ENCODE results near the gene ALK.

ALK gene

DNA sequence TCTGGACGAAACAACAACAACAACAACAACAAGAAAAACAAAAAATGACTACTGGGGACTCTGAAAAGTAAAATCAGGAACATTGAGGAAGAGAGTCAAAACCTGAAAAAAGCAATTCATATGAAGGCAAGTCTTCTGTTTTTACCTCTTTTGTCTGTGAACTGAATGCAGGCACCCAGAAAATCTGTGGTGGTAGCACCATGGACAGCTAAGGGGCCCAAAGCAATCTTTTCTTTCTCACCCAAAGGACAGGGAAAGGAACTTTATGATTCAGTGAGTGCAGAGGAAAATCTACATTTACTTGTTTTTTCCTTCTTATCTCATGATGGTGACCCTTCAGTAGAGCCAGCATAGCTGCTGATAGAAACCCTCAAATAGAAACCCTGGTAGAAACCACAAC is 10.4 kb downstream of the ALK start:
- Histone ChIP-seq H3K4me1 (ENCODE audit: control insufficient read depth, insufficient read depth, low read length) (no peaks in the 10 kb centered on the region), H3K36me3 (ENCODE audit: control insufficient read depth, insufficient read depth, low read length) (no peaks in the 10 kb centered on the region), H3K9me3 (ENCODE audit: control insufficient read depth, low read length) (no peaks in the 10 kb centered on the region), H3K4me3 (ENCODE audit: insufficient read depth, low read depth, low read length) (no peak overlapping the region), H3K27ac (ENCODE audit: insufficient read depth, low read depth, low read length, poor library complexity, severe bottlenecking) (no peak overlapping the region), H3K27me3 (ENCODE audit: control insufficient read depth, insufficient read depth, low read length, poor library complexity, severe bottlenecking) (no peaks in the 10 kb centered on the region)
- WGBS, 2 experiments: 83 to 100% methylated on average over 1 of the region's 1 CpG

DNA sequence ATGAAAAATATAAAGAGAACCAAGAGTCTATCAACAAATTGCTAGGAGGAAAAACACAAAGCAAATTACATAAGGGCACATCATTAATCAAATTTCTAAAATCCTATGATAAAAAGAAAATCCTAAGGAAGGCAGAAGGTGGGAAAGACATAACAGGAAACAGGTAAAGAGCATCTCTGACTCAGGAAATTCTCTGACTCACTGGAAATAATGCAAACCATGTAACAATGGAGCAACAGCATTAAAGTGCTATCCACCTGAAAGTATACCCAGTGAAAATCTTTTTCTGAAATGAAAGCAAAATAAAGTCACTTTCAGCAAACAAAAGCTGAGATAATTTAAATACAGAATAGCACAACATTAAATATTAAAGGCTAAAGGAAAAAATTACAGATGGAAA is 10.9 kb downstream of the ALK start:
- Histone ChIP-seq H3K36me3 (ENCODE audit: control insufficient read depth, insufficient read depth, low read length) (no peaks in the 10 kb centered on the region), H3K4me3 (ENCODE audit: insufficient read depth, low read depth, low read length) (no peak overlapping the region), H3K27me3 (ENCODE audit: control insufficient read depth, insufficient read depth, low read length, poor library complexity, severe bottlenecking) (no peaks in the 10 kb centered on the region), H3K9me3 (ENCODE audit: control insufficient read depth, low read length) (no peaks in the 10 kb centered on the region), H3K4me1 (ENCODE audit: control insufficient read depth, insufficient read depth, low read length) (no peaks in the 10 kb centered on the region), H3K27ac (ENCODE audit: insufficient read depth, low read depth, low read length, poor library complexity, severe bottlenecking) (no peak overlapping the region)

DNA sequence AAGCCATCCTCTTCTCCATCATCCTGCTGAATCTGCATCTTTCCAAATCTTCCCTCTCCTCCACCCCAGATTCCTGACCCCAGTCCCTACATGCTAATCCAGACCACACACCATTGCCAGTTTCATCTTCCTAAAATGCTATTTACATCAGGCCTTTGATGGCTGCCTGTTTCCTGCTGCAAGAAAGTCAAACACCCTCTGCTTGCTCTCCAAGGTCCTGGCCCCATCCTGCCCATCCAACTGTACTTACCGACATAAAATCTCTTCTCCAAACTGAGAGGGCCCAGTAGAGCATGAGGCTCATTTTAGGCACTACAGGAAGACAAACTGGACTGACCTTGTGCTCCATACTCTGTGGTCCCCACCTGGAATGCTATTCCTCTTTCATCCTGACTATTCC is 19.0 kb downstream of the ALK start:
- Histone ChIP-seq H3K9me3 (ENCODE audit: control insufficient read depth, low read length) (no peaks in the 10 kb centered on the region), H3K4me1 (ENCODE audit: control insufficient read depth, insufficient read depth, low read length) (peaks cover 6% of the 10 kb centered on the region), H3K4me3 (ENCODE audit: insufficient read depth, low read depth, low read length) (no peak overlapping the region), H3K27me3 (ENCODE audit: control insufficient read depth, insufficient read depth, low read length, poor library complexity, severe bottlenecking) (peaks cover 3% of the 10 kb centered on the region), H3K36me3 (ENCODE audit: control insufficient read depth, insufficient read depth, low read length) (no peaks in the 10 kb centered on the region), H3K27ac (ENCODE audit: insufficient read depth, low read depth, low read length, poor library complexity, severe bottlenecking) (no peak overlapping the region)
- 21 to 42% methylated on average over 1 of the region's 1 CpG for WGBS, 2 experiments

DNA sequence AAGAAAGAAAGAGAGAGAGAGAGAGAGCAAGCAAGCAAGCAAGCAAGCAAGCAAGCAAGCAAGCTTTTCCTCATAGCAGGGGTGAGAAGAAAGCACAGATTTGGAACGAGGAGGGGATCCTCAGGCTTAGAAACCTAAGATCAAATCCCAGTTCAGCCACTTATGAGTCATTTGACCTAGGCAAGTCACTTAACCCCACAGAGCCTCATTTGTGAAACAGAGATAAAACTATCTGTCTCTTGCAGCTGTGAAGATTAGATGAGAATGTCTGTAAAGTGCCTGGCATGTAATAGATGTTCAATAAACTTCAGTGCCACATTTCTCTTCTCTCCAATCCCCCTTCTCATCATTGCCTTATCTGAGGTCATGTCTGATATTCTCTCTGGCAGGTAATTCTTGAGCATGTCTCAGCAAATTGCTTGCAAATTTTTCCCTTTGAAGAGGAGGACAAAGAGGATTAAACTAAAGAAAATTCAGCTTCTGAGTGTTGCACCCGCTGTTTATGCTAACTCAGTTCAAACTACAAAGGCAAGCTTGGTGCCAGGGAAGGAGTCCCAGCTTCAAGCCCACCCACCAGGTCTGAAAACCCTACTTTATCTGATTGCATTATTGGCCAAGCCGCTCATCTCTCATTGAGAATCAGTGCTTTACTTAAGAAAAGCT is 20.3 kb downstream of the ALK start:
- H3K27me3 ChIP-seq (ENCODE audit: control insufficient read depth, insufficient read depth, low read length, poor library complexity, severe bottlenecking): peaks cover 3% of the 10 kb centered on the region
- 15% methylated on average over 3 of the region's 3 CpGs for WGBS, 2 experiments
- H3K27ac ChIP-seq (ENCODE audit: insufficient read depth, low read depth, low read length, poor library complexity, severe bottlenecking): no peak overlapping the region
- H3K36me3 ChIP-seq (ENCODE audit: control insufficient read depth, insufficient read depth, low read length): no peaks in the 10 kb centered on the region
- H3K9me3 ChIP-seq (ENCODE audit: control insufficient read depth, low read length): no peaks in the 10 kb centered on the region
- peaks cover 10% of the 10 kb centered on the region for H3K4me1 ChIP-seq (ENCODE audit: control insufficient read depth, insufficient read depth, low read length)
- H3K4me3 ChIP-seq (ENCODE audit: insufficient read depth, low read depth, low read length): no peak overlapping the region

DNA sequence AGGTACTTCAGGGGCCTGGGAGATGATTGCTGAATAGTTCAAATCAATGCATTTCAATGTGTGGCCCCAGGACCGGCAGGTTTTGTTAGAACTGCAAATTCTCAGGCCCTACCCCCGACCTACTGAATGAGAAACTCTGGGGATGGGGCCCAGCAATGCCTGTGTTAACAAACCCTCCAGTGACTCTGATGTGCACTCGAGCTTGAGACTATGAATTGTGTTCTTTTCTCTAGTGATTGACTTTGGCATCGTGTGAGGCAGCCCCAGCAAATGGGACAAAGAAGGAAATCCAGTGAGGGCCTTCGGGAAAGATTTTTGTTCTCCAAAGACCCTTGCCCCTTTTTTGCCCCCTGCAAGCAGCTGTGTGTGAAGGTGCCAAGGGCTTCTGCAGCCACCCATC is 22.4 kb downstream of the ALK start:
- Histone ChIP-seq H3K4me1 (ENCODE audit: control insufficient read depth, insufficient read depth, low read length) (peaks cover 25% of the 10 kb centered on the region), H3K36me3 (ENCODE audit: control insufficient read depth, insufficient read depth, low read length) (no peaks in the 10 kb centered on the region), H3K27ac (ENCODE audit: insufficient read depth, low read depth, low read length, poor library complexity, severe bottlenecking) (no peak overlapping the region), H3K9me3 (ENCODE audit: control insufficient read depth, low read length) (no peaks in the 10 kb centered on the region), H3K4me3 (ENCODE audit: insufficient read depth, low read depth, low read length) (no peak overlapping the region), H3K27me3 (ENCODE audit: control insufficient read depth, insufficient read depth, low read length, poor library complexity, severe bottlenecking) (no peaks in the 10 kb centered on the region)
- 29 to 33% methylated on average over 5 of the region's 5 CpGs for WGBS, 2 experiments

DNA sequence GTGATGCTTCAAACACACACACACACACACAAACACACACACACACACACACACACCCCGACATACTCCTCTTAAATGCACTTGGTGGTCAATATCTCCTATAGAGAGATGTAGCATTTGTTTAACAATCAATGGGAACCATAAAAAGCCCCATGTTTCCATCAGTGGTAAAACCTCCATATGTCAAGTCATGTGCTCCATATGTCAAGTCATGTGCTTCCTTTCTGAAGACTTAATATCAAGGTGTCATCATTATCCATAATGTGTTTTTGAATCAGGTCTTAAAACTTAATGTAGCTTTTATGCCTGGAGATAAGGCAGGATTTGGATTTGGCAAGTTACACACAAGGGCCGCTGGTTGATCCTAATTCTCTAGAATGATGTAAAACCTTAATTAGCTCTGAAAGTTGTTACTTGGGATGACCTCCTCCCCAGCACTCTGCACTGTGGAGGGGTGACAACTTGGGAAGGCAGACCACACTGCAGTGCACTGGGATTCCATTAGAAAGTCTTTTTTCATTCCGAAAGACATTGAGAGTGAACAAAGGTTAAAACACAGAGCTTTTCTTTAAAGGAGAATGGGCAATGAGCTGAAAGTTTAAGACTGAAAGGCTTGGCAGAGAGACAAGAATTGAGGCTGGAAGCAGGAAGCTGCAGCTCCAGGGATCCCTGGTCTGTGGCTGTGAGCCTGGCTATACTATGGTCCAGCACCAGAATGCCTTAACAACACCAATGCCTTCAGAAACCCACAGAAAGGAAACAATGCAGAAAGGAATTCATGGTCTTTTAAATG is 26.4 kb downstream of the ALK start:
- 56 to 71% methylated on average over 3 of the region's 3 CpGs for WGBS, 2 experiments
- Histone ChIP-seq H3K4me1 (ENCODE audit: control insufficient read depth, insufficient read depth, low read length) (peaks cover 22% of the 10 kb centered on the region), H3K9me3 (ENCODE audit: control insufficient read depth, low read length) (no peaks in the 10 kb centered on the region), H3K36me3 (ENCODE audit: control insufficient read depth, insufficient read depth, low read length) (no peaks in the 10 kb centered on the region), H3K4me3 (ENCODE audit: insufficient read depth, low read depth, low read length) (no peak overlapping the region), H3K27ac (ENCODE audit: insufficient read depth, low read depth, low read length, poor library complexity, severe bottlenecking) (no peak overlapping the region), H3K27me3 (ENCODE audit: control insufficient read depth, insufficient read depth, low read length, poor library complexity, severe bottlenecking) (no peaks in the 10 kb centered on the region)

DNA sequence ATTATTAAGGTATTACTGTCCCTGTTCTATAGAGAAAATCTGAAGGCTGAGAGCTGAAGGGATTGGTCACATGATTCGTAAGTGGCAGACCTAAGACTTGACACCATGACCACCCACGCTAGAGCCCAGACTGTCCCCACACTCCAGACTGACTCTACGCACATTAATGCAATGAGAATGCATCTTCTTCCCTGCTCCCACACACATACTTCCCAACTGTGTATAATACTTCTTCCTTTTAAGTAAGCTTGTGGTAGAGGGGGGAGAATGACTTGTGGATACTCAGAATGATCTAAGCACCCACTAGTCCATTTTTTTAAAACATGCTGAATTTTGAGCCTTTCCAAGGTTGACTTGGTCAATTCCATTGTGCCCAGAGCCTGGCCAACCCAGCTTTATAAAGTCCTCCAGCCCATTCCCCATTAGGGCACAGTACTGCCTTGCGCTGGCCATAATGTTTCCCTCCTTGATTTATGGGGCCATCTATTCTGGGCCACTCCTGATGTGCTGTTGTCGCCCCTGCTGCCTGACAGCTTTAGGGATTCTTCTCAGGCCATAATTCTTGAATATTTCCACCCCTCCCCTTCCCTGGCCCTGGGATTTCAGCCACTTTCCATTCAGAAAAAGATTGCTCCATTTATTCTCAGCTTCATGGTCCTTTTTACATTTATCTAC is 28.7 kb downstream of the ALK start:
- H3K9me3 ChIP-seq (ENCODE audit: control insufficient read depth, low read length): no peaks in the 10 kb centered on the region
- no peak overlapping the region for H3K4me3 ChIP-seq (ENCODE audit: insufficient read depth, low read depth, low read length)
- H3K27me3 ChIP-seq (ENCODE audit: control insufficient read depth, insufficient read depth, low read length, poor library complexity, severe bottlenecking): no peaks in the 10 kb centered on the region
- peaks cover 21% of the 10 kb centered on the region for H3K4me1 ChIP-seq (ENCODE audit: control insufficient read depth, insufficient read depth, low read length)
- H3K36me3 ChIP-seq (ENCODE audit: control insufficient read depth, insufficient read depth, low read length): no peaks in the 10 kb centered on the region
- H3K27ac ChIP-seq (ENCODE audit: insufficient read depth, low read depth, low read length, poor library complexity, severe bottlenecking): no peak overlapping the region
- WGBS, 2 experiments: 87 to 88% methylated on average over 5 of the region's 5 CpGs

DNA sequence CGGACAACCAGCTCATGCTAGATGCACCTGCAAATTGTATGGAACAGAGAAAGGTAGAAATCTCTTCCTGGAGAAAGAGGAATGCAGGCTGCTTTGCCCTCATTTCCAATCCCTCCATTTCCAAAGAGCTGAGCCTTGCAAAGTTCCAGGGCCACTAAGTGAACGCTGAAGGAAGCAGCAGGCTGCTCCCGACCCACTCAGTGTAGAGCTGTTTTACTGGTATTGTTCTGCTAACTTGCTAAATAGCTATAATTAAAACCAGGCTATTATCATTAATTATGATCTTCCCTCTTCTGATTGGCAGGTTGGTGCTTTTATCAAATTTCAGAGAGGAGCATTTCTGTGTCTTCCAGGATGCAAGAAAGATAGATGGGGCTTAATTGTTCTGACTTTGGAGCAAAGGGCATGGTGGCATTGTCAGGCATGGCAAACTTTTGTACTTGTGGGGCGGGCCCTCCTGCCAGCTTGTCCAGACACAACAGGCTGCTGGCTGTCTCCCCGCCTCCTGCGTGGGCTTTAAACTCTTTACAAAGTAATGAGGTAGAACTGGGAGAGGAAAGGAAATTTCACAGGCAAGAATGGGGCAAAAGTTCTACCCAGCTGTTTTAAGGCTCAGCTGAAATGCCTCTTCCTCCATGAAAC is 40.2 kb downstream of the ALK start:
- WGBS, 2 experiments: 72 to 88% methylated on average over 6 of the region's 6 CpGs
- Histone ChIP-seq H3K4me3 (ENCODE audit: insufficient read depth, low read depth, low read length) (no peak overlapping the region), H3K9me3 (ENCODE audit: control insufficient read depth, low read length) (no peaks in the 10 kb centered on the region), H3K27ac (ENCODE audit: insufficient read depth, low read depth, low read length, poor library complexity, severe bottlenecking) (no peak overlapping the region), H3K27me3 (ENCODE audit: control insufficient read depth, insufficient read depth, low read length, poor library complexity, severe bottlenecking) (no peaks in the 10 kb centered on the region), H3K4me1 (ENCODE audit: control insufficient read depth, insufficient read depth, low read length) (peaks cover 19% of the 10 kb centered on the region), H3K36me3 (ENCODE audit: control insufficient read depth, insufficient read depth, low read length) (no peaks in the 10 kb centered on the region)

DNA sequence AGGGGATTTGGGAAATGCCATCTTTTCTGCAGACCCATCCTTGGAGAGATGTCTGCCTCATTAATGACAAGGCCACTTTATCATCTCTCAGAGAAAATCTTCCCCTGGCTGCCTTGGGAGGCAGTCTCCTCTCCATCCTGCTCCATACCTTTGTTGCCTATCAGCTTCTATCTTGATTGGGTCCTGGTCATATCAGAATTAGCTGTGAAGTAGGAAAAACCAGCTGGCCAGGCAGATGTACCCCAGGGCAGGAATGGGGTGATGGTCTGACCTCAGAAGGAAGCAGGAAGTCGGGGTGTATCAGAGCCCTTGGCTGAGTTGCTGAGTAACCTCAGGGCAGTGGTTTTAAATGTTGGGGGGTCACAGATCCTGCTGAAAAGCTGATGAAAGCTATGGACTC is 41.3 kb downstream of the ALK start:
- 81 to 94% methylated on average over 1 of the region's 1 CpG for WGBS, 2 experiments

DNA sequence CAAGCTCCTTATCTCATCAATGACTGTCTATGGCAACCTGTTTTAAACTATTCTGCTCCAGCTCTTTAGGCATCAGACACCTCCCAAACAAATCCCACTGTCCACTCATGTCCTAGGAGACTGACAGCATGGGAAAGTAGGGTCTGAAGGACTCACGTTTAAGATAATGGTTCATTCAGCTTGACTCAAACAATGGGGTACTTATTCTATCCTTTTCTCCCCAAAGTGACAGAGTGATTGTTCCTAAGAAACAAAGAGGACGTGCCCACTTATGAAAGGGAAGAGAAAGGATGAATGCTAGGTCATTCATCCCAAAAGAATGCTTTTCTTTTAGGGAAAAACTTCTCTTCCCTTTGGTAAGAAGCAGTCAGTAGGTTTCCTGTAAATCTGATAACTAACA is 41.9 kb downstream of the ALK start:
- WGBS, 2 experiments: 7 to 27% methylated on average over 2 of the region's 2 CpGs
- Histone ChIP-seq H3K4me1 (ENCODE audit: control insufficient read depth, insufficient read depth, low read length) (peaks cover 19% of the 10 kb centered on the region), H3K27ac (ENCODE audit: insufficient read depth, low read depth, low read length, poor library complexity, severe bottlenecking) (no peak overlapping the region), H3K27me3 (ENCODE audit: control insufficient read depth, insufficient read depth, low read length, poor library complexity, severe bottlenecking) (no peaks in the 10 kb centered on the region), H3K4me3 (ENCODE audit: insufficient read depth, low read depth, low read length) (no peak overlapping the region), H3K9me3 (ENCODE audit: control insufficient read depth, low read length) (no peaks in the 10 kb centered on the region), H3K36me3 (ENCODE audit: control insufficient read depth, insufficient read depth, low read length) (no peaks in the 10 kb centered on the region)

More for the DNA sequence above, 41.3 kb downstream of the ALK start:
- Histone ChIP-seq H3K4me1 (ENCODE audit: control insufficient read depth, insufficient read depth, low read length) (peaks cover 19% of the 10 kb centered on the region), H3K27ac (ENCODE audit: insufficient read depth, low read depth, low read length, poor library complexity, severe bottlenecking) (no peak overlapping the region), H3K36me3 (ENCODE audit: control insufficient read depth, insufficient read depth, low read length) (no peaks in the 10 kb centered on the region), H3K4me3 (ENCODE audit: insufficient read depth, low read depth, low read length) (no peak overlapping the region), H3K9me3 (ENCODE audit: control insufficient read depth, low read length) (no peaks in the 10 kb centered on the region), H3K27me3 (ENCODE audit: control insufficient read depth, insufficient read depth, low read length, poor library complexity, severe bottlenecking) (no peaks in the 10 kb centered on the region)

Measured in ectodermal cell (in vitro differentiated cells).